Lower leg skin (tissue), 4 donors: Measurements from ENCODE around the gene GRM5. TPM values are rescaled to one million over a fixed set of nuclear protein-coding genes. Genes with fewer than 3 reads are reported as not detected.
"Not testable (repeated sequence)": the region's sequence is repeated elsewhere in the genome, so short reads cannot be mapped to it uniquely, and the experiment has no call there.

Experiments
- DNase-seq, 2 donors: peaks; one replicate each; pipeline ENCODE4 v3.0.0-alpha.2; 2019; ENCODE audit warnings: low spot score in 2 of 2
- H3K4me3 ChIP-seq: fragments of 200-600 bp; sonication (generic); 2 replicates; pipeline ENCODE4 v1.5.1; 2017; ENCODE audit warnings: mild to moderate bottlenecking, low read depth; ENCODE audit not compliant: poor library complexity, severe bottlenecking
- CTCF ChIP-seq, 3 donors: fragments of 450-650 bp; IDR thresholded peaks; one replicate each; pipeline ENCODE4 v1.5.1; 2016; ENCODE audit warnings: antibody characterized with exemption in 3 of 3, mild to moderate bottlenecking in 3 of 3, moderate library complexity in 2 of 3
- POLR2A ChIP-seq, 2 donors: fragments of 450-650 bp; IDR thresholded peaks; one replicate each; pipeline ENCODE4 v1.6.1; 2016 to 2017; ENCODE audit warnings: antibody characterized with exemption in 2 of 2, mild to moderate bottlenecking in 1 of 2, moderate library complexity in 1 of 2
- WGBS, 2 donors: methylation state at CpG; one replicate each; pipeline ENCODE4 v1.1.5; 2018; 5-methylcytosine and 5-hydroxymethylcytosine counted together
- intact Hi-C: fragments of 100-400 bp; cut with DNase I; formaldehyde crosslinking; loops from one replicate; pipeline ENCODE4 v1.15.0; 2023; ENCODE audit warnings: low total_unique reads
- total RNA-seq, 4 donors: library from RNA; depleted of rRNA; stranded (reverse); fragments of >200 nt; gene quantifications; one replicate each; pipeline ENCODE4 v1.1.0, GENCODE V29; 2016

Gene GRM5
- total RNA-seq, 4 donors from 2014 or later, result not detected

- DNase-seq, result no peak
- no peak overlapping the region for H3K4me3 ChIP-seq
- no peak for TF ChIP-seq CTCF (IDR thresholded peaks at IDR 0.05)
- TF ChIP-seq POLR2A (IDR thresholded peaks at IDR 0.05), result no peak
- 88 to 95% methylated on average over 1 of the region's 1 CpG for WGBS, 2 donors
- intact Hi-C loops, result no loop called here
Measured at GRCh38 chr11:88849368-88849767, 216.4 kb downstream of the GRM5 start.

- H3K4me3 ChIP-seq, intact Hi-C loops, DNase-seq: not testable (repeated sequence)
- 28 to 37% methylated on average over 1 of the region's 1 CpG for WGBS, 2 donors
Measured at GRCh38 chr11:88846266-88846665, 219.5 kb downstream of the GRM5 start.

- intact Hi-C loops, H3K4me3 ChIP-seq, DNase-seq: not testable (repeated sequence)
- WGBS, 2 donors, result 88% methylated on average over 3 of the region's 3 CpGs
Measured at GRCh38 chr11:88844941-88845340, 220.8 kb downstream of the GRM5 start.

GRCh38 chr11:88843766-88844426 is 221.9 kb downstream of the GRM5 start:
- DNase-seq, H3K4me3 ChIP-seq, intact Hi-C loops: not testable (repeated sequence)
- 37 to 43% methylated on average over 1 of the region's 1 CpG for WGBS, 2 donors

GRCh38 chr11:88838139-88838538 is 227.6 kb downstream of the GRM5 start:
- whole genome bisulfite sequencing, 2 donors, result 30 to 61% methylated on average over 1 of the region's 1 CpG
- DNase-seq, H3K4me3 ChIP-seq, intact Hi-C loops: not testable (repeated sequence)

- WGBS, 2 donors, result 77 to 92% methylated on average over 2 of the region's 2 CpGs
Measured at GRCh38 chr11:88835709-88836108, 230.1 kb downstream of the GRM5 start.

GRCh38 chr11:88831303-88831890 is 234.4 kb downstream of the GRM5 start:
- peak in 1 of 2 donors; percentile 77 for DNase-seq
- no peak for TF ChIP-seq CTCF (IDR thresholded peaks at IDR 0.05)
- TF ChIP-seq POLR2A (IDR thresholded peaks at IDR 0.05), result no peak
- no peak overlapping the region for H3K4me3 ChIP-seq
- intact Hi-C loops, result no loop called here
- WGBS, 2 donors, result 79 to 86% methylated on average over 3 of the region's 3 CpGs

More at GRCh38 chr11:88835709-88836108, 230.1 kb downstream of the GRM5 start:
- DNase-seq, intact Hi-C loops, H3K4me3 ChIP-seq: not testable (repeated sequence)

GRCh38 chr11:88827018-88827676 is 238.6 kb downstream of the GRM5 start:
- 50 to 51% methylated on average over 3 of the region's 3 CpGs for WGBS, 2 donors
- TF ChIP-seq CTCF (IDR thresholded peaks at IDR 0.05), result no peak
- TF ChIP-seq POLR2A (IDR thresholded peaks at IDR 0.05), result no peak
- intact Hi-C loops, result no loop called here
- H3K4me3 ChIP-seq, result no peak overlapping the region
- DNase-seq, result no peak
